HG02938 (cell line): ENCODE results near the gene LEMD2.

Experiments used
- ATAC-seq: cut with Tn5 transposase; IDR thresholded peaks from one replicate; pipeline ENCODE4 v1.9.1; 2021; ENCODE audit warnings: mild to moderate bottlenecking, moderate library complexity; ENCODE audit not compliant: unreplicated experiment

LEMD2 gene

DNA sequence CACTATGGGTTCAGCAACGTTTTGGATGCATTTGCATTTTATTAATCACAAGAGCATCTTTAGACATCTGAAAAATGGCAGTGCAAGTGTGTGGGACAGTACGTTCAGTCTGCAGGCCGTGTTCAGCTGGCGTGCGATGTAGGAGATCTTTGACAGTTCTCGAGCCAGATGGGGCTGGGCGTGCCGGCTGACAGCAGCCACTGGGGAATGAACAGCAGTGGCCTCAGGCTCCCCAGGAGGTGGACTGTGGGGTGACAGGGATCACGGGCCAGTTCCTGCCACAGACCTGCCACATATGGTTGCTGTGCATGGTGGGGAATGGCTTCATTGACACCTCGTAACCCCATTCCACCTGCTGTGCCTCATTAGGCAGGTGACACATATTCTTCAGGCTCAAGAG lies 31.3 kb upstream of the LEMD2 start:
- no peak for ATAC-seq

GRCh38 chr6:33819021-33819420 lies 30.1 kb upstream of the LEMD2 start:
- ATAC-seq = no peak

DNA sequence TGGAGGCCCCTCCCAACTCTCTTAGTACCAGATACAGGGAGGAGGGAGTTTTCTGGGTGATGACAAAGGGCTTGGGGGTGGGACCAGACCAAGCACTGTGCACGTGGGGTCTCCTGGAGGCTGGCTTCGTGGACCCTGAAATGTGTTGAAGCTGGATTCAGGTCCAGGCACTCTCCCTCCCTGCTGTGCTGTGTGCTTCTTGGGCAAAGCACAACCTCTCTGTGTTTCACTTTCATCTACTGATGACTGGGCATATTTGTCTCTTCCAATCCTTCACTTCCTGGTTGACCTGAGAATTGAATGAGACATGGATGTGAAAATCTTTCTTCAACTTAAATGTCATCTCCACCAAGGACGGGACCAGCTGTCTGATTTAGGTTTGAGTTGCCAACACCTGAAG lies 29.4 kb upstream of the LEMD2 start:
- ATAC-seq = no peak

- ATAC-seq = no peak
These were observed 28.6 kb upstream of the LEMD2 start for GRCh38 chr6:33817489-33817888.

GRCh38 chr6:33816911-33817310 lies 28.0 kb upstream of the LEMD2 start:
- ATAC-seq = no peak

DNA sequence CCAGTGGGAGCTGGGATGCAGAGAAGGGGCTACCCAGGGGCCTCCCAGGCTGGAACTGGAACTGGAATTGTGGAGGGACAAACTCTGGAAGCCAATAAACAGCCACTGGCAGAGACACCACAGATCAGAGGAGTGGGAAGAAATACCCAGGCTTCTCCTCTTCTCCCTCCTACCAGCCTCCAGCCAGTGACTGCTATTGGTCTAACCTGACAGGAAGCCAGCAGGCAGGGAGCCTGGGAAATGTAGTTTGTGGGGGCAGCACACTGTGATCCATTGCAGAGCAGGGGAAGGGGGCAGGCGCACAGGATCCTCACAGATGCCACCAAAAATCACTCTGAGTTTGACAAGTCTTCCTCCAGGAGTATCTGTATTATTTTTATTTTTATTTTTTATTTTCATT lies 26.9 kb upstream of the LEMD2 start:
- ATAC-seq = no peak

DNA sequence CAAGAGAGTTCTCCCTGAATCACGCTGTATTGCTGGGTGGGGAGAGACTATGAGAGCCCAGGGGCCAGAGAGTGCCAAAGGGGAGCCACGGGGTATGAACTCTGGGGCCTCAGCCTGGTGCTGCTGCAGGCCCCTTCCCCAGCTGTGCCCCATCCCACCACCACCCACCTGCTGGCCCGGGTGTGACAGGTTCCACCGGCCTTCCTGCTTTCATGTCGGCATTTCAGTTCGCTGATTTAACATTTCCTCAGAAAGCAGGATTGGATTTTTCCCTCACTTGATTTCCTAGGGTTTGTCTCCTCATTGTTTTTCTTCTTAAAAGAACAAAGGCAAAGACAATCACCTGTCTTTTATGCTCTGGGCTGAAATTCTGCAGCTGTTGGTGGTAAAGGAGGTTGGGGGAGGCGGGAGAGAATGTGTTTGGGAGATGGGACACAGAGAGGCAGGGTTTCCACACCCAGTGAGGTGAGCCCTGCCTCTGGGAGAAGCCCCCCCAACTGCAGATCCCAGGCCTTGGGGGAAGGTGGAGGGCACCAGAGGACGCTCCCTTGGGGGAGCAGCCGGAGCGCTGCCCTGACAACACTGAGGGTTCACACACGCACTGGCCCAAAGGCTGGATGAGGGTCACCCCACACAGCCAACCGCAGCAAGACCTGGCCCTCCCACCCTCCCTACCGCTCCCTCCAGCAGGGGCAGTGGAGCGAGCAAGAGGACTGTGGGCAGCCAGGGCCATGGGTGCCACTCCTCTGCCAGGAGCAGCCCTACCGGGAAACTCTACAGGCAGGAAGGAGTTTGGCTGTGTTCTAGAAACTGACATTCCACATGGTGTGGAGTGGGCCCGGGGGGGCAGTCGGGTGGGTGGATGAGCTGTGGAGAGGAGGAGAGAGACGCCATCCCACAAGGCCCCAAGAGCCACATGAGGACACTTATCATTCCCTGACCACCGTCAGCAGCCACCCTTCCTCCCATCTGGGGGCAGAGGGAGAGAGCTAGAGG lies 25.4 kb upstream of the LEMD2 start:
- no peak for ATAC-seq

DNA sequence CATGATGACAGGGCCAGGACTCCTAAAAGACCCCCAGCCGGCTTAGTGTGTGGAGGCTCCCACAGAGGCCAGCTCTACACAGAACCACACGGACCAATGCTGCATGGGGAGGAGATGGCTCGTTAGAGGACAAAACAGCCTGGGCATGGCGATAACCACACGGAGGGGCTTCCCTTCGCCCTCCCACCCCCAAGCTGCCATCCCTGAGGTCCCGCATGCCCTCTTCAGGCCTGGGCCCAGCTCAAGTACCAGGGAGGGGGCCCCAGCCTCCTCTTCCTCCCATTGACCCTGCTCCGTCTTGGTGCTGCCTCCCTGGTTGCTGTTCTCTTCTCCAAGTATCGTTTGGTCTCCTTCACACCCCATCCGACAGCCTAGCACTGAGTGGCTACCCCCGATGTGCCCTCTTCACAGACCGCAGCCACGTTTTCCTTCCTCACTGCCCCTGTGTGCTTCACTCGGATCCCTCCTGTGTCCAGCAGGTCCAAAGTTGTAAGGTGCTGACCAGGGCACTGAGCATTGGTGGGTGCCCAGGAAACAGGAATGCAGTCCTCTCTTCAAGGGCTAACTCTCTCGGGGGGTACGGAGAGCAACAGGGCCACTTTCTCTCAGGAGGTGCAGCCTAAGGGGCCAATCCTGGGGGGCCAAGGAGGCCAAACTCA lies 24.4 kb upstream of the LEMD2 start:
- no peak for ATAC-seq

GRCh38 chr6:33812669-33813068 lies 23.7 kb upstream of the LEMD2 start:
- ATAC-seq = no peak

DNA sequence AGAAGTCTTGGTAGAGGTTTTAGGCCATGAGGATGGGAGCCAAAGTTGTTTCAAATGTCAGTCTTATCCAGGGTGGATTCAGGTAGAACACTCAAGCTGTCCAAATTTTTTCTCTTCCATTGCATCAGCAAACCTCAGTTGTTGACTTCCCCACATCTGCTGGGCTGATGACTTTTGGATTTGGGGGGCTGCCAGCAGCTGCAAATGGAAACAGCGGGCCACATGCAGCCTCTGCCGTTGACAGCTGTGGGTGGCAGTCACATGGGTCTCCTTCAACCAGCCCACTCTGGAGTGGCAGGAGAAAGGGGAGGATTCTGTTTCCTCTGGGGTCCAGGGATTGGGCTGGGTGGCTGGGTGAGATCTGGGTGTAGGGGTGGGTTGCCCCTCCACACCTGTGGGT lies 20.7 kb upstream of the LEMD2 start:
- no peak for ATAC-seq

- no peak for ATAC-seq
These were observed 19.8 kb upstream of the LEMD2 start for GRCh38 chr6:33808641-33809180.

- ATAC-seq = no peak
These were observed 18.7 kb upstream of the LEMD2 start for GRCh38 chr6:33807606-33808005.

- no peak for ATAC-seq
These were observed 17.9 kb upstream of the LEMD2 start for GRCh38 chr6:33806841-33807240.

- no peak for ATAC-seq
These were observed 14.7 kb upstream of the LEMD2 start, which contains the start of gene MLN for GRCh38 chr6:33803571-33804053. Gene MLN (minus strand): TSS chr6:33804003. CDS start chr6:33801163, 2,840 bp downstream.

DNA sequence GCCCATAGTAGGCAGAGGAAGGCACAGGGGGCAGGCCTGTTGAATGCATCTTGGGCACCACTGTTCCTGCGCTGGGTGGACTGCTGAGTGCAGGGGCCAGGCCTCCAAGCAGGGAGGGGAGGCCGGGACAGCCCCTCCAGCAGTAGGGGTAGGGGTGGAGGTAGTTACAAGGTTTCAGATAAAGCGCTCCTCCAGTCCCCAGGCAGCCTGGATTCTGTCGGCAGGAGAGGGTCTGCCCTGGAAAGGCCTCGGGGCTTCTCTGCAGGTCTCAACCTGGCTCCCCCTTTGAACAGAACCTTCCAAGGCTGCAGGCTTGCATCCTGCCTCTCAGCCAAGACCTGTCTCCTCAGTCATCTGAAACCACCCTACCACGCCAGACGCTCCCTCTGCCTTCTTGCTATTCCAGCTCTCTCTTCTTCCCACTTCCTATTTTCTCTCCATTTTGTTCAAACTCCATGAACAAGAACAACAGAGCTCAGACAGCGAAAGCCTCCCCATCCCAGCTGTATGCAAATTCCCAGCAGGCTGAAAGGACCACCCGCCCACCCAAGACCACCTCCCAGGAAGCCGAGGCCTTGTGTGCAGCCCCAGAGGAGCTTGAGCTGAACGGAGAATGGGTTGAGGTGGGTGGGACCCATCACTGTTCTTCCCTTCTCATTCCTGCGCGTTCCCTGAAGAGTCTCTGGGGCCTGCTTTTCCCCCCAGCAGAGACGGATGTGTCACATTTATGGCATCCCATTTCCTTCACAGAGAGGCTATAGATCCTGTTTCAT lies 13.4 kb upstream of the LEMD2 start:
- ATAC-seq = no peak

- no peak for ATAC-seq
These were observed 12.7 kb upstream of the LEMD2 start for GRCh38 chr6:33801611-33802010.

- ATAC-seq = no peak
These were observed 11.5 kb upstream of the LEMD2 start for GRCh38 chr6:33800248-33800969.

DNA sequence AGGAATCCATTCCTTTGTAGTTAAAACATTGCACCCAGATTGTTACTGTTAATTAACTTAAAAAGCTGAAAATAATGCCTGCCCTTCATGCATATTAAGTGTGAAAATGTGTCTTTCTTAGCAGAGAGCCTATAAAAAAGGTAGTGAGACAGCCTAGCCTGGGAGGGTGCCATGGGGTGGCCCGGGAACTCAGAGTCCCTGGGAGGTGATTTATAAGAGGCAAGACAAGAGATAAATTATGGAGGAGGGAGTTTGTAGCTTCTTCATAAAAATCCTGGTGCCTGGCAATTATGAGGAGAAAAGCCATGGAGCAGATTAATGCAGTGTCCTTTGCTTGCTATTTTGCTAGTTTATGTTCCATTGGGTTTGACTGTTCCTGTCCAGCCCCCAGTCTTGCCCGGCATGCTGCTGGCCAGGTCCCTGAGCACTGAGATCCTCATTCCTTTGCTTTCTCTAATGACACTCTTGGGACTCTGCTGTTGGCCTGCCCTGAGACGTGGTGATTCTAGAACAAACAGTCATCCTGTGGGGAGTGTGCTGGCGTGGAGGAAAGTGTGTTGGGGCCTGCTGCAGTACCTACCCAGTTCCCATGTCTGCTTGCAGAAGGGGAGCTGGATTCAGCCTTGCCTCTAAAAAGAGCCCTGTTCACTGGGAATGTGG lies 10.7 kb upstream of the LEMD2 start:
- no peak for ATAC-seq

DNA sequence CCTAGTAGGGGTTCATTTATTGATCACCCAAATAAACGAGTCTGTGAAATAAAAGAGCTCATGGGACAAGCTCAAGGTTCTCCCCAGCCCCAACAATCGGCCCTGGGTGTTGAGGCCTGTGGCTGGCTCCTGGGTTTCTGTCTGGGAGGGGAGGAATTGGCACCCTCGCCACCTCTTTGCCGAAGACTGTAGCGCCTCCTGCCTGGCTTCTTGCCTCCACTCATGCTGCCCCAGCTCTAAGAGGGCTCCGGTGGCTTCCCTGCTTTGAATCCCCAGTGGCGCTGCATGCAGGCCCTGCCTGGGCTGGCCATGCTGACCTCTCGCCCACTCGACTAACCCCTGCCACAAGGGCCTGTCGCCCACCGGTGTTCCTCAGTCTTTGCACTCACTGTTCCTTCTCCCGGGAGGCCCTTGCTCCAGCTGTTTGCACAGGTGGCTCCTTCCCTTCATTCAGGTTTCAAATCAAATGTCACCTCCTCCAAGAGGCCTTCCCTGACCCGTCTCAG lies 9.5 kb upstream of the LEMD2 start:
- no peak for ATAC-seq
